GM12801 (cell line): ENCODE data around the gene LSR.

Experiments
- TF ChIP-seq, protein P1 (sequence below): IDR thresholded peaks from one replicate; pipeline ENCODE4 v1.5.1; 2011; ENCODE audit warnings: control low read depth; ENCODE audit not compliant: insufficient read length; ENCODE audit errors: extremely low read depth

Gene LSR

DNA sequence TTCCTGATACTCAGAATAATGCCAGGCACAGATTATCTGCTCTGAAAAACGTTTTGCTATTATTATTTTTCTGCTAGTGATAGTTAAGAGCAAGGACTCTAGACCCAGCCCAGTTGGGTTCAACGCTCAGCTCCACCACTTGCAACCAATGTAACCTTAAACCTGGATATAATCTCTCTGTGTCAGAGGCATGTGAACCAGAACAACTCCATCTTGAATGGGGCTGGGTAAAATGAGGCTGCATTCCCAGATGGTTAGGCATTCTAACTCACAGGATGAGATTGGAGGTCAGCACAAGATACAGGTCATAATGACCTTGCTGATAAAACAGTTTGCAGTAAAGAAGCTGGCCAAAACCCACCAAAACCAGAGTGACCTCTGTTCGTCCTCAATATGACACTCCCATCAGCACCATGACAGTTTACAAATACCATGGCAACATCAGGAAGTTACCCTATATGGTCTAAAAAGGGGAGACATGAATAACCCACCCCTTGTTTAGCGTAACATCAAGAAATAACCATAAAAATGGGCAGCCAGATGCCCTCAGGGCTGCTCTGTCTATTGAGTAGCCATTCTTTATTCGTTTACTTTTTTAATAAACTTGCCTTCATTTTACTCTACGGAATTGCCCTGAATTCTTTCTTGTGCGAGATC, 33.9 kb upstream of the LSR start:
- TF ChIP-seq, protein P1, sequence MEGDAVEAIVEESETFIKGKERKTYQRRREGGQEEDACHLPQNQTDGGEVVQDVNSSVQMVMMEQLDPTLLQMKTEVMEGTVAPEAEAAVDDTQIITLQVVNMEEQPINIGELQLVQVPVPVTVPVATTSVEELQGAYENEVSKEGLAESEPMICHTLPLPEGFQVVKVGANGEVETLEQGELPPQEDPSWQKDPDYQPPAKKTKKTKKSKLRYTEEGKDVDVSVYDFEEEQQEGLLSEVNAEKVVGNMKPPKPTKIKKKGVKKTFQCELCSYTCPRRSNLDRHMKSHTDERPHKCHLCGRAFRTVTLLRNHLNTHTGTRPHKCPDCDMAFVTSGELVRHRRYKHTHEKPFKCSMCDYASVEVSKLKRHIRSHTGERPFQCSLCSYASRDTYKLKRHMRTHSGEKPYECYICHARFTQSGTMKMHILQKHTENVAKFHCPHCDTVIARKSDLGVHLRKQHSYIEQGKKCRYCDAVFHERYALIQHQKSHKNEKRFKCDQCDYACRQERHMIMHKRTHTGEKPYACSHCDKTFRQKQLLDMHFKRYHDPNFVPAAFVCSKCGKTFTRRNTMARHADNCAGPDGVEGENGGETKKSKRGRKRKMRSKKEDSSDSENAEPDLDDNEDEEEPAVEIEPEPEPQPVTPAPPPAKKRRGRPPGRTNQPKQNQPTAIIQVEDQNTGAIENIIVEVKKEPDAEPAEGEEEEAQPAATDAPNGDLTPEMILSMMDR, result no peak

DNA sequence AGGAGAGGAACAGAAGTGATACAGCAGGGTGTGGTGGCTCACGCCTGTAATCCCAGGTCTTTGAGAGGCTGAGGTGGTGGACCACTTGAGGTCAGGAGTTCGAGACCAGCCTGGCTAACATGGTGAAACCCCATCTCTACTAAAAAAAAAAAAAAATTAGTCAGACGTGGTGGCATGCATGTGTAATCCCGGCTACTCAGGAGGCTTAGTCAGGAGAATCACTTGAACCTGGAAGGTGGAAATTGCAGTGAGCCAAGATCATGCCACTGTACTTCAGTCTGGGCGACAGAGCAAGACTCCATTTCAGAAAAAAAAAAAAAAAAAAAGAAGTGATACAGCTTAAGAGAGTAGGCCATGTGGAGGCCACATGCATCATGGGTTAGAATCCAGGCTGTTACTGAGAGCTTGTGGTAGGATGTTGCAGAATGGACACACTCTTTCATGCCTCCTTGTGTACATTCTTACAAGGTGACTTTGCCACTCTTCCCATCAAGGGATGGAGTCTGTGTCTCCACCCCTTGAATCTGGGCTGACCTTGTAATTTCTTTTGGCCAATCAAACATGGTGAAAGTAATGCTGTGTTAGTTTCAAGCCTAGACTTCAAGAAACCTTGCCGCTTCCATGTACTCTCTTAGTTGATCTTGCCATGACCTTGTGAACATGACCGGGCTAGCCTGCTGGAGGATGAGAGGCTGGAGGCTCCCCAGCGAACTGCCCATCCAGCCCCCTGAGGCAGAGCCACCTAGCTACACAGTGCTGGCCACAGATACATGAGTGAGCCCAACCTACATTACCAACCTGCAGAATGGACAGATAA, 32.6 kb upstream of the LSR start:
- TF ChIP-seq, protein P1, result no peak

DNA sequence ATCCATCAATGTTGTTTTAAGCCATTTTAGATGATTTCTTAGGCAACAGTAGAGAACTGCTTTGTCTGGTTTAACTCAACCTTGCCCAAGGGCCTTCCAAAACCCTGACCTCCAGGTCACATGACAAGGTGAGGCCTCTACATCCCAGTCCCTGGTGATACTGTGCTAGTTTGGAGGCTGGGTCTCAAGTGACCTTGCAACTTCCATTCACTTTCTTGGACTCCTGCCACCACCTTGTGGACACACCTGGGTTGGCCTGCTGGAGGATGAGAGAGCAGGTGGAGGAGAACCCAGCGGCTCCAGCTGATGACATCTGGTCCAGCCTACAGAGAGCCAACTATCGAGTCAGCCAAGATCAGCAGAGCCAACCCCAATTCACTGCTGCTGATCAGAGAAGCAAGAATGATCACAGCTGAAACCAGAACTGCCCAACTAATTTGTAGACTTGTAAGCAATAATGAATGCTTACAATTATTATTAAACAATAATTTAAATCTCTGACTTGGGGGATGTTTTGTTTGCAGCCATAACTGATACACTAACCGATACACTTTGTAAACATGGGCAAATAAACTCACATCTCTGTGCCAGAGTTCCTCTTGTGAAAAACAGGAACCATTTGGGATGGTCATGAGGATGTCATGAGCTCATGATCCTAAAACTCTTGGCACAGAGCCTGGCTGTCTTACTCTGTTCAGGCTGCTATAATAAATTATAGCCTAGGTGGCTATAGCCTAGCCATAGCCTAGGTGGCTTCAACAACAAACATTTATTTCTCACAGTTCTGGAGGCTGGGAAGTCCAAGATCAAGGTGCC, 31.8 kb upstream of the LSR start:
- TF ChIP-seq, protein P1, result no peak

DNA sequence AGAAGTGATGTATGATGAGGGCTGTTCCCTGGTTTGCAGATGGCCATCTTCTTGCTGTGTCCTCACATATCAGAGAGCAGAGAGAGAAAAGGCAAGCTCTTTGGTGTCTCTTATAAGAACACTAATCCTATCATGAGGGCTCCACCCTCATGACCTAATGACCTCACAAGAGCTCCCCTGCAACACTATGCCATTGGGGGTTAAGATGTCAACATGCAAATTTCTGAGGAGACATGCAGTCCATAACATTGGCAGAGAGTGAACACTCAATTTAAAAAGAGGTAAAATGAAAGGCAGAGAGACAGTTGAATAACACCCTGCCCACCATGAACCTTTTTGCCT, 31.2 kb upstream of the LSR start:
- TF ChIP-seq, protein P1, result no peak

DNA sequence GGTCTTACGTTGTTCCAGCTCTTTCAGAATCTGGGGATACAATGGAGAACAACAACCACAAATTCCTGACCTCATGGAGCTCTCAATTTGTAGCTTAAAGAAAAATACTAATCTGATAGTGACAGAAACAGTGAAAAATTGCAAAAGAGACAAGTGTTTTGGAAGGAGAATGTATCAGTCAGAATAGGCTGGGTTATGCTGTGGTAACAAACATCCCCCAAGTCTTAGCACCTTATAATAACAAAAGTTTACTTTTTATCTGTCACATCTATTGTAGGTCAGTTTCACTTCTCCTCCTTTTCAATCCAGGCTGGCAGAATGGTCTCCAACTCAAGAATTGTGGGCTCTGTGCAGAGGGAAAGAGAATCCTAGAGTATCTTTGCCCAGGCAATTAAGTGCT, 29.8 kb upstream of the LSR start:
- TF ChIP-seq, protein P1, result no peak

DNA sequence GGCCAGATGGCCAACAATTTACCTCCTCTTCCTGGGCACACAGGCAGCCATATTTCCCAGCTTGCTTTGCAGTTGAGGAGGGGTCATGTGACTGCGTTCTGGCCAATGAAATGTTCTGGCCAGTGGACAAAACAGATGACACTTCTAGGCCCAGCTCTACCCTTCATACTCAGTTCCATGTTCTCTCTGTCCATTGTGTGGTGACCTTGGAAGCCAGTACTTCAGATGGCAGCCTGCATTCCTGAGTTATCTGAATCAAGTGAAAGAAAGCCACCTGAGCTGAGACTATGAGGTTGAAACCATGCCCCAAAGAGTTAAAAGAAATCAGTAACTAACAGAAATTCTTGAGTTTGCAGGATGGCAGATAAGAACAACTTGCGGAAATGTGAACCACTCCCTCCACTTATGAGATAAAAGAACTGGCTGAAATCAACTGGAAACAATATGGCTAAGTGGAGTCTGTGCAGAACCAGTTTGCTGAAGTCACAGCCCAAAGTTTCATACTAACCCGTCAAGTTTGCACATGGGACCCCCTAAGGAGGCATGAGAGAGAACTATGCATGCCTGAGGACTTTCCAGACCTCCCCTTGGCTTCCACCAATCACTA, 28.4 kb upstream of the LSR start:
- TF ChIP-seq, protein P1, result no peak
